SK-N-SH (cell line): ENCODE results near the gene PDZD2. TPM values are rescaled to one million over a fixed set of nuclear protein-coding genes. Genes with fewer than 3 reads are reported as not detected.

Experiments
- CTCF ChIA-PET: fragments of 300-600, 350-600 bp; formaldehyde crosslinking; extraction: SDS; loops from one replicate; lab custom pipeline; 2021; lab: Yijun Ruan, JAX
- POLR2A ChIA-PET: fragments of 350-600 bp; sonication (Branson Sonifier 250); formaldehyde crosslinking; extraction: SDS; loops from one replicate; lab custom pipeline; 2020; ENCODE audit warnings: antibody characterized with exemption, inconsistent platforms; lab: Yijun Ruan, JAX
- DNase-seq: peaks from one replicate; pipeline ENCODE4 v3.0.0; 2012
- H2AFZ ChIP-seq: fragments of 200-600 bp; sonication (generic); 2 replicates; pipeline ENCODE4 v1.8.1; 2016; ENCODE audit warnings: antibody characterized with exemption, mild to moderate bottlenecking, low read depth
- H3F3A ChIP-seq: fragments of 200-600 bp; sonication (generic); replicated peaks from 2 replicates; pipeline ENCODE3; 2016; ENCODE audit warnings: antibody characterized with exemption, mild to moderate bottlenecking; ENCODE audit not compliant: insufficient read depth
- H3K27ac ChIP-seq, 2 experiments: fragments of 200-500 bp in 1 of 2; fragments of 200-600 bp in 1 of 2; sonication (Bioruptor generic) in 1 of 2; sonication (generic), shearing (Covaris generic) in 1 of 2; 2 replicates each; pipeline versions ENCODE4 v1.5.1 to v1.6.1; 2014 to 2016; ENCODE audit warnings: low read depth in 2 of 2, inconsistent platforms in 1 of 2, low read length in 1 of 2, mild to moderate bottlenecking in 1 of 2, mixed read lengths in 1 of 2
- H3K27me3 ChIP-seq: fragments of 200-600 bp; sonication (generic), shearing (Covaris generic); 2 replicates; pipeline ENCODE4 v1.6.1; 2016; ENCODE audit warnings: mixed run types; ENCODE audit not compliant: insufficient read depth
- H3K36me3 ChIP-seq, 2 experiments: fragments of 200-500 bp in 1 of 2; fragments of 200-600 bp in 1 of 2; sonication (Bioruptor generic) in 1 of 2; sonication (generic) in 1 of 2; replicated peaks in 1 of 2; 2 replicates each; pipeline versions ENCODE3 to v1.5.1; 2014 to 2016; ENCODE audit warnings: low read length in 1 of 2, mild to moderate bottlenecking in 1 of 2; ENCODE audit not compliant: insufficient read depth in 2 of 2, control insufficient read depth in 1 of 2
- H3K4me1 ChIP-seq, 2 experiments: fragments of 200-500 bp in 1 of 2; fragments of 200-600 bp in 1 of 2; sonication (Bioruptor generic) in 1 of 2; sonication (generic), shearing (Covaris generic) in 1 of 2; 2 replicates each; pipeline versions ENCODE4 v1.5.1 to v1.6.1; 2014 to 2016; ENCODE audit warnings: low read depth in 1 of 2, low read length in 1 of 2, mixed run types in 1 of 2; ENCODE audit not compliant: insufficient read depth in 2 of 2, control insufficient read depth in 1 of 2
- H3K4me2 ChIP-seq: fragments of 200-600 bp; sonication (generic), shearing (Covaris generic); 2 replicates; pipeline ENCODE4 v1.6.1; 2017; ENCODE audit warnings: mixed run types
- H3K4me3 ChIP-seq, 2 experiments: fragments of 200-500 bp in 1 of 2; fragments of 200-600 bp in 1 of 2; sonication (Bioruptor generic) in 1 of 2; sonication (generic), shearing (Covaris generic) in 1 of 2; 2 replicates each; pipeline versions ENCODE4 v1.5.1 to v1.8.1; 2014 to 2016; ENCODE audit warnings: low read depth in 2 of 2, inconsistent platforms in 1 of 2, low read length in 1 of 2, mild to moderate bottlenecking in 1 of 2, mixed read lengths in 1 of 2, moderate library complexity in 1 of 2
- H3K79me2 ChIP-seq: fragments of 200-600 bp; sonication (generic); 2 replicates; pipeline ENCODE4 v1.8.1; 2017; ENCODE audit warnings: mild to moderate bottlenecking; ENCODE audit not compliant: insufficient read depth
- H3K9ac ChIP-seq: fragments of 200-600 bp; sonication (generic); 2 replicates; pipeline ENCODE4 v1.6.1; 2017; ENCODE audit warnings: mixed run types
- H3K9me2 ChIP-seq: fragments of 200-600 bp; sonication (generic); 2 replicates; pipeline ENCODE4 v1.6.1; 2017; ENCODE audit warnings: mixed run types
- H3K9me3 ChIP-seq: fragments of 200-600 bp; sonication (generic); 2 replicates; pipeline ENCODE4 v1.6.1; 2017; ENCODE audit warnings: mixed run types, mild to moderate bottlenecking, moderate library complexity
- H4K20me1 ChIP-seq: fragments of 200-600 bp; sonication (generic); 2 replicates; pipeline ENCODE4 v1.6.1; 2017; ENCODE audit warnings: mild to moderate bottlenecking, mixed run types; ENCODE audit not compliant: insufficient read depth
- ELF1 ChIP-seq: IDR thresholded peaks from 2 replicates; pipeline ENCODE4 v1.4.0; 2012
- EZH2phosphoT487 ChIP-seq: fragments of 200-600 bp; sonication (generic); IDR thresholded peaks from 2 replicates; pipeline ENCODE4 v1.6.1; 2017; ENCODE audit warnings: low read depth, mixed run types, mild to moderate bottlenecking, antibody characterized with exemption, moderate library complexity, borderline replicate concordance
- FOSL2 ChIP-seq: IDR thresholded peaks from 2 replicates; pipeline ENCODE4 v1.4.0; 2012; ENCODE audit warnings: low read depth, mild to moderate bottlenecking, moderate library complexity, borderline replicate concordance
- FOXJ3 ChIP-seq: sonication (generic); formaldehyde crosslinking; IDR thresholded peaks from 2 replicates; pipeline ENCODE4 v1.5.1; 2020; ENCODE audit warnings: mild to moderate bottlenecking, missing genetic modification reagents
- FOXM1 ChIP-seq: IDR thresholded peaks from 2 replicates; pipeline ENCODE4 v1.4.0; 2012; ENCODE audit warnings: low read depth, mild to moderate bottlenecking
- GATA2 ChIP-seq: sonication (generic); formaldehyde crosslinking; IDR thresholded peaks from 2 replicates; pipeline ENCODE4 v1.5.0; 2020; ENCODE audit warnings: mild to moderate bottlenecking, missing genetic modification reagents
- MEF2A ChIP-seq: IDR thresholded peaks from 2 replicates; pipeline ENCODE4 v1.4.0; 2012; ENCODE audit warnings: low read depth, borderline replicate concordance
- MXI1 ChIP-seq: IDR thresholded peaks from 2 replicates; pipeline ENCODE4 v1.6.1; 2012; ENCODE audit warnings: mild to moderate bottlenecking, low read depth, low read length, improper control_type of control experiment
- POLR2AphosphoS5 ChIP-seq: IDR thresholded peaks from 2 replicates; pipeline ENCODE4 v1.6.1; 2012; ENCODE audit warnings: low read depth, low read length
- RAD21 ChIP-seq: IDR thresholded peaks from 2 replicates; pipeline ENCODE4 v1.6.1; 2012; ENCODE audit warnings: mild to moderate bottlenecking, low read length
- RCOR1 ChIP-seq: fragments of 150-350 bp; IDR thresholded peaks from 2 replicates; pipeline ENCODE4 v1.6.1; 2017; ENCODE audit warnings: antibody characterized with exemption, low read length
- RFX5 ChIP-seq: IDR thresholded peaks from 2 replicates; pipeline ENCODE4 v1.6.1; 2012; ENCODE audit warnings: mild to moderate bottlenecking, improper control_type of control experiment, low read length
- RXRA ChIP-seq: IDR thresholded peaks from 2 replicates; pipeline ENCODE4 v1.4.0; 2012; ENCODE audit warnings: low read depth, mild to moderate bottlenecking, borderline replicate concordance
- TAF1 ChIP-seq: IDR thresholded peaks from 2 replicates; pipeline ENCODE4 v1.6.1; 2012; ENCODE audit warnings: low read depth, mild to moderate bottlenecking, low read length, moderate library complexity, borderline replicate concordance
- YY1 ChIP-seq: IDR thresholded peaks from 2 replicates; pipeline ENCODE4 v1.4.0; 2012; ENCODE audit warnings: low read depth, mild to moderate bottlenecking
- WGBS: methylation state at CpG from one replicate; pipeline ENCODE4 v1.1.6; 2017; ENCODE audit warnings: low lambda C conversion rate; 5-methylcytosine and 5-hydroxymethylcytosine counted together
- polyA plus RNA-seq, 3 experiments: library from polyadenylated mRNA; depleted of rRNA; stranded (reverse); fragments of >200 nt; gene quantifications; 2 replicates each; pipeline ENCODE4 v1.2.3, GENCODE V29; 2012
- TF ChIP-seq, protein P1 (sequence below): IDR thresholded peaks from 2 replicates; pipeline ENCODE4 v1.6.1; 2012; ENCODE audit warnings: mild to moderate bottlenecking, low read depth, low read length, moderate library complexity
- TF ChIP-seq, protein P2 (sequence below): fragments of 150-350 bp; IDR thresholded peaks from 2 replicates; pipeline ENCODE4 v1.6.1; 2016; ENCODE audit warnings: mild to moderate bottlenecking, low read depth, low read length
- TF ChIP-seq, protein P3 (sequence below): fragments of 200-600 bp; sonication (generic); IDR thresholded peaks from 2 replicates; pipeline ENCODE4 v1.6.1; 2017; ENCODE audit warnings: antibody characterized with exemption, mild to moderate bottlenecking, moderate library complexity
- TF ChIP-seq, protein P4 (sequence below): IDR thresholded peaks from 2 replicates; pipeline ENCODE4 v1.4.0; 2012; ENCODE audit warnings: low read depth
- TF ChIP-seq, protein P5 (sequence below): IDR thresholded peaks from 2 replicates; pipeline ENCODE4 v1.4.0; 2012; ENCODE audit warnings: low read depth, borderline replicate concordance

PDZD2 gene
- polyA plus RNA-seq, 1 of the 3 experiments (the other 2 are of a cell fraction): 0.13 TPM

DNA sequence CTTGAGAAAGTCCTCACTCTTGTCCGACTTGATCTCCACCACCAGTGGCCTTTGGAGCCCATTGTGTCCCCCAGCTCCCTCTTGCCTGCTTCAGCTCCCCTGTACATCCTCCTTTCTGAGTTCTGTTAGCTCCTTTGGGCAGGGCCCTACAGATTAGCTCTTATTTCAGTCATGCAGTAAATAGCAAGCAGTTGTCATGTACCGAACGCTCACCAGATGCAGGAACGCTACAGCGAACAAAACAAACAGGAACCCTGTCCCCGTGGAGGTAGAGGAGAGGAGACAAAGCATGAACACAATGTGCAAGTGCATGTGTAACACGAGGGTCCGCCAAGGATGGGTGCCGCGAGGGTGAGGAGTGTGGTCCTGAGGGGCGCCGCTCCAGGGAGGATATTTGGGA is 111.3 kb downstream of the PDZD2 start (continued):
- TF ChIP-seq, protein P1, sequence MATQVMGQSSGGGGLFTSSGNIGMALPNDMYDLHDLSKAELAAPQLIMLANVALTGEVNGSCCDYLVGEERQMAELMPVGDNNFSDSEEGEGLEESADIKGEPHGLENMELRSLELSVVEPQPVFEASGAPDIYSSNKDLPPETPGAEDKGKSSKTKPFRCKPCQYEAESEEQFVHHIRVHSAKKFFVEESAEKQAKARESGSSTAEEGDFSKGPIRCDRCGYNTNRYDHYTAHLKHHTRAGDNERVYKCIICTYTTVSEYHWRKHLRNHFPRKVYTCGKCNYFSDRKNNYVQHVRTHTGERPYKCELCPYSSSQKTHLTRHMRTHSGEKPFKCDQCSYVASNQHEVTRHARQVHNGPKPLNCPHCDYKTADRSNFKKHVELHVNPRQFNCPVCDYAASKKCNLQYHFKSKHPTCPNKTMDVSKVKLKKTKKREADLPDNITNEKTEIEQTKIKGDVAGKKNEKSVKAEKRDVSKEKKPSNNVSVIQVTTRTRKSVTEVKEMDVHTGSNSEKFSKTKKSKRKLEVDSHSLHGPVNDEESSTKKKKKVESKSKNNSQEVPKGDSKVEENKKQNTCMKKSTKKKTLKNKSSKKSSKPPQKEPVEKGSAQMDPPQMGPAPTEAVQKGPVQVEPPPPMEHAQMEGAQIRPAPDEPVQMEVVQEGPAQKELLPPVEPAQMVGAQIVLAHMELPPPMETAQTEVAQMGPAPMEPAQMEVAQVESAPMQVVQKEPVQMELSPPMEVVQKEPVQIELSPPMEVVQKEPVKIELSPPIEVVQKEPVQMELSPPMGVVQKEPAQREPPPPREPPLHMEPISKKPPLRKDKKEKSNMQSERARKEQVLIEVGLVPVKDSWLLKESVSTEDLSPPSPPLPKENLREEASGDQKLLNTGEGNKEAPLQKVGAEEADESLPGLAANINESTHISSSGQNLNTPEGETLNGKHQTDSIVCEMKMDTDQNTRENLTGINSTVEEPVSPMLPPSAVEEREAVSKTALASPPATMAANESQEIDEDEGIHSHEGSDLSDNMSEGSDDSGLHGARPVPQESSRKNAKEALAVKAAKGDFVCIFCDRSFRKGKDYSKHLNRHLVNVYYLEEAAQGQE: no peak
- TF ChIP-seq, protein P2, sequence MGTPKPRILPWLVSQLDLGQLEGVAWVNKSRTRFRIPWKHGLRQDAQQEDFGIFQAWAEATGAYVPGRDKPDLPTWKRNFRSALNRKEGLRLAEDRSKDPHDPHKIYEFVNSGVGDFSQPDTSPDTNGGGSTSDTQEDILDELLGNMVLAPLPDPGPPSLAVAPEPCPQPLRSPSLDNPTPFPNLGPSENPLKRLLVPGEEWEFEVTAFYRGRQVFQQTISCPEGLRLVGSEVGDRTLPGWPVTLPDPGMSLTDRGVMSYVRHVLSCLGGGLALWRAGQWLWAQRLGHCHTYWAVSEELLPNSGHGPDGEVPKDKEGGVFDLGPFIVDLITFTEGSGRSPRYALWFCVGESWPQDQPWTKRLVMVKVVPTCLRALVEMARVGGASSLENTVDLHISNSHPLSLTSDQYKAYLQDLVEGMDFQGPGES: no peak
- no peak for TF ChIP-seq EZH2phosphoT487
- TF ChIP-seq MEF2A: no peak
- TF ChIP-seq GATA2 (CRISPR knock-in tag): no peak
- TF ChIP-seq FOXM1: no peak

DNA sequence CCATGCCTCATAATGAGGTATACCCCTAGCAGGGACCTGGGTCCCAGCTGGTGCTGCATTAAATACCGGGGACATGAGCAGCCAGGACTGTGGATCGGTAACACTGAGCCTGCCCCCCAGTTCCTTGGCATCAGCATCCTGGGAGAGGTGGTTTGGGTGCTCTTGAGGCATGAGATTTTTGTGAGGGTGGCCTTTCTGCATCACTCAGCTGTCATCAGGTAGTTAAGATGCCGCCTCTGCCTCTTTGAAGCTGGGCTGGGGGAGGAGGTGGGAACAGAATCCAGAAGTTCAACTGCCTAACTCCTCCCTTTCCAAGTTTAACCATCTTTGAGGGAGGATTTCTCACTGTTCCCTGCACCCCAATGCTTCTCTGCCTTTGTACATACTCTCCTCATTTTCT is 112.7 kb downstream of the PDZD2 start:
- 22% methylated on average over 2 of the region's 3 CpGs for WGBS
- no peak overlapping the region for H2AFZ ChIP-seq
- no peak overlapping the region for H3K9ac ChIP-seq
- DNase-seq: no peak
- H3K27ac ChIP-seq: no peak overlapping the region
- H3K27me3 ChIP-seq: no peaks in the 10 kb centered on the region
- H3F3A ChIP-seq: no peaks in the 10 kb centered on the region
- H3K36me3 ChIP-seq: no peaks in the 10 kb centered on the region
- H3K79me2 ChIP-seq: no peaks in the 10 kb centered on the region
- H3K9me3 ChIP-seq: no peaks in the 10 kb centered on the region
- no peaks in the 10 kb centered on the region for H3K9me2 ChIP-seq
- H3K4me3 ChIP-seq: no peak overlapping the region
- POLR2A ChIA-PET: no interaction called here
- peaks cover 0 to 22% of the 10 kb centered on the region in 2 experiments; a peak in 1 of 4 replicates for H3K4me1 ChIP-seq
- no peak overlapping the region for H3K4me2 ChIP-seq
- no peaks in the 10 kb centered on the region for H4K20me1 ChIP-seq
- CTCF ChIA-PET: interaction anchor here (1.3 kb wide), 1 partner anchor 20 kb away, joined by 3 read pairs; no protein-coding TSS in a partner anchor
- TF ChIP-seq RAD21 (no peak), RXRA (no peak), ELF1 (no peak), RCOR1 (no peak), MXI1 (no peak), POLR2AphosphoS5 (no peak), YY1 (no peak), MEF2A (no peak), FOXJ3 (no peak), TAF1 (no peak), FOSL2 (no peak), RFX5 (no peak)
- TF ChIP-seq, protein P2: no peak
- TF ChIP-seq, protein P3, sequence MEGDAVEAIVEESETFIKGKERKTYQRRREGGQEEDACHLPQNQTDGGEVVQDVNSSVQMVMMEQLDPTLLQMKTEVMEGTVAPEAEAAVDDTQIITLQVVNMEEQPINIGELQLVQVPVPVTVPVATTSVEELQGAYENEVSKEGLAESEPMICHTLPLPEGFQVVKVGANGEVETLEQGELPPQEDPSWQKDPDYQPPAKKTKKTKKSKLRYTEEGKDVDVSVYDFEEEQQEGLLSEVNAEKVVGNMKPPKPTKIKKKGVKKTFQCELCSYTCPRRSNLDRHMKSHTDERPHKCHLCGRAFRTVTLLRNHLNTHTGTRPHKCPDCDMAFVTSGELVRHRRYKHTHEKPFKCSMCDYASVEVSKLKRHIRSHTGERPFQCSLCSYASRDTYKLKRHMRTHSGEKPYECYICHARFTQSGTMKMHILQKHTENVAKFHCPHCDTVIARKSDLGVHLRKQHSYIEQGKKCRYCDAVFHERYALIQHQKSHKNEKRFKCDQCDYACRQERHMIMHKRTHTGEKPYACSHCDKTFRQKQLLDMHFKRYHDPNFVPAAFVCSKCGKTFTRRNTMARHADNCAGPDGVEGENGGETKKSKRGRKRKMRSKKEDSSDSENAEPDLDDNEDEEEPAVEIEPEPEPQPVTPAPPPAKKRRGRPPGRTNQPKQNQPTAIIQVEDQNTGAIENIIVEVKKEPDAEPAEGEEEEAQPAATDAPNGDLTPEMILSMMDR: no peak
- TF ChIP-seq, protein P4, sequence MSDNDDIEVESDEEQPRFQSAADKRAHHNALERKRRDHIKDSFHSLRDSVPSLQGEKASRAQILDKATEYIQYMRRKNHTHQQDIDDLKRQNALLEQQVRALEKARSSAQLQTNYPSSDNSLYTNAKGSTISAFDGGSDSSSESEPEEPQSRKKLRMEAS: no peak
- TF ChIP-seq, protein P5, sequence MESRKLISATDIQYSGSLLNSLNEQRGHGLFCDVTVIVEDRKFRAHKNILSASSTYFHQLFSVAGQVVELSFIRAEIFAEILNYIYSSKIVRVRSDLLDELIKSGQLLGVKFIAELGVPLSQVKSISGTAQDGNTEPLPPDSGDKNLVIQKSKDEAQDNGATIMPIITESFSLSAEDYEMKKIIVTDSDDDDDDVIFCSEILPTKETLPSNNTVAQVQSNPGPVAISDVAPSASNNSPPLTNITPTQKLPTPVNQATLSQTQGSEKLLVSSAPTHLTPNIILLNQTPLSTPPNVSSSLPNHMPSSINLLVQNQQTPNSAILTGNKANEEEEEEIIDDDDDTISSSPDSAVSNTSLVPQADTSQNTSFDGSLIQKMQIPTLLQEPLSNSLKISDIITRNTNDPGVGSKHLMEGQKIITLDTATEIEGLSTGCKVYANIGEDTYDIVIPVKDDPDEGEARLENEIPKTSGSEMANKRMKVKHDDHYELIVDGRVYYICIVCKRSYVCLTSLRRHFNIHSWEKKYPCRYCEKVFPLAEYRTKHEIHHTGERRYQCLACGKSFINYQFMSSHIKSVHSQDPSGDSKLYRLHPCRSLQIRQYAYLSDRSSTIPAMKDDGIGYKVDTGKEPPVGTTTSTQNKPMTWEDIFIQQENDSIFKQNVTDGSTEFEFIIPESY: no peak
